HepG2 (cell line): ENCODE measurements around the gene ADH4.

Source experiments
- BHLHE40 ChIP-seq: IDR thresholded peaks from 2 replicates; pipeline ENCODE4 v1.6.1; 2011; ENCODE audit warnings: low read length, improper control_type of control experiment
- EP300 ChIP-seq, 3 experiments: sonication (generic) in 1 of 3; formaldehyde crosslinking in 1 of 3; IDR thresholded peaks; 2 replicates each; pipeline versions ENCODE4 v1.5.1 to v1.6.1; 2011 to 2020; ENCODE audit warnings: low read depth in 2 of 3, low read length in 2 of 3, borderline replicate concordance in 1 of 3, improper control_type of control experiment in 1 of 3, mild to moderate bottlenecking in 1 of 3, missing genetic modification reagents in 1 of 3, moderate library complexity in 1 of 3
- FOXM1 ChIP-seq: sonication (generic); formaldehyde crosslinking; IDR thresholded peaks from 2 replicates; pipeline ENCODE4 v1.5.0; 2020; ENCODE audit warnings: missing genetic modification reagents
- HDAC2 ChIP-seq: sonication (generic); formaldehyde crosslinking; IDR thresholded peaks from 2 replicates; pipeline ENCODE4 v1.4.0; 2020; ENCODE audit warnings: missing genetic modification reagents
- KLF12 ChIP-seq: sonication (generic); formaldehyde crosslinking; IDR thresholded peaks from 2 replicates; pipeline ENCODE4 v1.4.0; 2020; ENCODE audit warnings: missing genetic modification reagents, borderline replicate concordance
- MBNL3 ChIP-seq: fragments of 250-450 bp; sonication (Bioruptor Pico); conservative IDR thresholded peaks from 2 replicates; pipeline ENCODE4 v1.8.0; 2022; ENCODE audit warnings: mild to moderate bottlenecking, inconsistent platforms
- MTF1 ChIP-seq: sonication (generic); formaldehyde crosslinking; IDR thresholded peaks from 2 replicates; pipeline ENCODE4 v1.5.0; 2020; ENCODE audit warnings: missing genetic modification reagents
- ZBTB7A ChIP-seq: sonication (generic); formaldehyde crosslinking; IDR thresholded peaks from 2 replicates; pipeline ENCODE4 v1.8.0; 2022; ENCODE audit warnings: mild to moderate bottlenecking, missing genetic modification reagents
- ZNF788 ChIP-seq: sonication (generic); formaldehyde crosslinking; IDR thresholded peaks from 2 replicates; pipeline ENCODE4 v1.5.0; 2020; ENCODE audit warnings: mild to moderate bottlenecking, missing genetic modification reagents, borderline replicate concordance
- TF ChIP-seq, protein P1 (sequence below): sonication (generic); formaldehyde crosslinking; IDR thresholded peaks from 2 replicates; pipeline ENCODE4 v1.4.0; 2020; ENCODE audit warnings: missing genetic modification reagents
- TF ChIP-seq, protein P2 (sequence below), 2 experiments: IDR thresholded peaks; 2 replicates each; pipeline ENCODE4 v1.6.1; 2011 to 2012; ENCODE audit warnings: low read length in 2 of 2, borderline replicate concordance in 1 of 2, low read depth in 1 of 2, mild to moderate bottlenecking in 1 of 2, moderate library complexity in 1 of 2
- TF ChIP-seq, protein P3 (sequence below): sonication (generic); formaldehyde crosslinking; IDR thresholded peaks from 2 replicates; pipeline ENCODE4 v1.5.0; 2020; ENCODE audit warnings: mild to moderate bottlenecking, missing genetic modification reagents, moderate library complexity

DNA sequence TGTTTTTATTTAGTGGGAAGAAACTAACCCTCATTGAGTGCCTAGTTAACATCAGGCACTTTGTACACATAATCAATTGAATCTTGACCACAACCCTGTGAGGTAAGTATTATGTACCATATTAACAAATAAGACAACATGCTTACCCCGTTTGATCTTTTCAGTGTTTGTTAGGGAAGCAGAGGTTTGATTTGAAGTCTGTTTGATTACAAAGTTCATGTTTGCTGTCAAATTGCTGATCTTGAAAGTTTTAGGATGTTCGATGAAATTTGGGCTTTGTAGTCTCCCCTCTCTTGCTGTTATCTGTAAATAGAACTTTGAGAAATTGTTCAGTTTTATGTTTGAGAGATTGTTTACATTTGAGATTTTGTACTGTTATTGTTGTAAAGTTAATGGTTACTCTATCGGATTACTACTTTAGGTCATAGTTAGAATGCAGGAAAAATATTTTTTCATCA is 13.4 kb upstream of the ADH4 start:
- no peak for TF ChIP-seq MBNL3 (CRISPR knock-in tag)
- no peak for TF ChIP-seq FOXM1 (CRISPR knock-in tag)
- TF ChIP-seq, protein P1, sequence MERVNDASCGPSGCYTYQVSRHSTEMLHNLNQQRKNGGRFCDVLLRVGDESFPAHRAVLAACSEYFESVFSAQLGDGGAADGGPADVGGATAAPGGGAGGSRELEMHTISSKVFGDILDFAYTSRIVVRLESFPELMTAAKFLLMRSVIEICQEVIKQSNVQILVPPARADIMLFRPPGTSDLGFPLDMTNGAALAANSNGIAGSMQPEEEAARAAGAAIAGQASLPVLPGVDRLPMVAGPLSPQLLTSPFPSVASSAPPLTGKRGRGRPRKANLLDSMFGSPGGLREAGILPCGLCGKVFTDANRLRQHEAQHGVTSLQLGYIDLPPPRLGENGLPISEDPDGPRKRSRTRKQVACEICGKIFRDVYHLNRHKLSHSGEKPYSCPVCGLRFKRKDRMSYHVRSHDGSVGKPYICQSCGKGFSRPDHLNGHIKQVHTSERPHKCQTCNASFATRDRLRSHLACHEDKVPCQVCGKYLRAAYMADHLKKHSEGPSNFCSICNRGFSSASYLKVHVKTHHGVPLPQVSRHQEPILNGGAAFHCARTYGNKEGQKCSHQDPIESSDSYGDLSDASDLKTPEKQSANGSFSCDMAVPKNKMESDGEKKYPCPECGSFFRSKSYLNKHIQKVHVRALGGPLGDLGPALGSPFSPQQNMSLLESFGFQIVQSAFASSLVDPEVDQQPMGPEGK (CRISPR knock-in tag), result peak; percentile 54
- no peak; the same call in 1 of the 2 replicates for TF ChIP-seq KLF12
- no peak for TF ChIP-seq ZBTB7A (CRISPR knock-in tag)
- TF ChIP-seq EP300 (IDR thresholded peaks at IDR 0.05; ENCODE audit: low read depth in 2 of 2, low read length in 2 of 2), result peak; percentile 98 to 100
- peak; percentile 100 for TF ChIP-seq EP300 (CRISPR knock-in tag; IDR thresholded peaks at IDR 0.05; ENCODE audit: borderline replicate concordance)
- no peak for TF ChIP-seq ZNF788 (CRISPR knock-in tag)
- no peak for TF ChIP-seq MTF1 (CRISPR knock-in tag)
- peak; percentile 94 for TF ChIP-seq HDAC2 (CRISPR knock-in tag)
- TF ChIP-seq, protein P2, sequence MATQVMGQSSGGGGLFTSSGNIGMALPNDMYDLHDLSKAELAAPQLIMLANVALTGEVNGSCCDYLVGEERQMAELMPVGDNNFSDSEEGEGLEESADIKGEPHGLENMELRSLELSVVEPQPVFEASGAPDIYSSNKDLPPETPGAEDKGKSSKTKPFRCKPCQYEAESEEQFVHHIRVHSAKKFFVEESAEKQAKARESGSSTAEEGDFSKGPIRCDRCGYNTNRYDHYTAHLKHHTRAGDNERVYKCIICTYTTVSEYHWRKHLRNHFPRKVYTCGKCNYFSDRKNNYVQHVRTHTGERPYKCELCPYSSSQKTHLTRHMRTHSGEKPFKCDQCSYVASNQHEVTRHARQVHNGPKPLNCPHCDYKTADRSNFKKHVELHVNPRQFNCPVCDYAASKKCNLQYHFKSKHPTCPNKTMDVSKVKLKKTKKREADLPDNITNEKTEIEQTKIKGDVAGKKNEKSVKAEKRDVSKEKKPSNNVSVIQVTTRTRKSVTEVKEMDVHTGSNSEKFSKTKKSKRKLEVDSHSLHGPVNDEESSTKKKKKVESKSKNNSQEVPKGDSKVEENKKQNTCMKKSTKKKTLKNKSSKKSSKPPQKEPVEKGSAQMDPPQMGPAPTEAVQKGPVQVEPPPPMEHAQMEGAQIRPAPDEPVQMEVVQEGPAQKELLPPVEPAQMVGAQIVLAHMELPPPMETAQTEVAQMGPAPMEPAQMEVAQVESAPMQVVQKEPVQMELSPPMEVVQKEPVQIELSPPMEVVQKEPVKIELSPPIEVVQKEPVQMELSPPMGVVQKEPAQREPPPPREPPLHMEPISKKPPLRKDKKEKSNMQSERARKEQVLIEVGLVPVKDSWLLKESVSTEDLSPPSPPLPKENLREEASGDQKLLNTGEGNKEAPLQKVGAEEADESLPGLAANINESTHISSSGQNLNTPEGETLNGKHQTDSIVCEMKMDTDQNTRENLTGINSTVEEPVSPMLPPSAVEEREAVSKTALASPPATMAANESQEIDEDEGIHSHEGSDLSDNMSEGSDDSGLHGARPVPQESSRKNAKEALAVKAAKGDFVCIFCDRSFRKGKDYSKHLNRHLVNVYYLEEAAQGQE (IDR thresholded peaks at IDR 0.05; ENCODE audit: borderline replicate concordance in 1 of 2, low read depth in 1 of 2, low read length in 2 of 2), result peak in 1 of 2 experiments; percentile 79; a peak in 2 of 4 replicates
- TF ChIP-seq, protein P3, sequence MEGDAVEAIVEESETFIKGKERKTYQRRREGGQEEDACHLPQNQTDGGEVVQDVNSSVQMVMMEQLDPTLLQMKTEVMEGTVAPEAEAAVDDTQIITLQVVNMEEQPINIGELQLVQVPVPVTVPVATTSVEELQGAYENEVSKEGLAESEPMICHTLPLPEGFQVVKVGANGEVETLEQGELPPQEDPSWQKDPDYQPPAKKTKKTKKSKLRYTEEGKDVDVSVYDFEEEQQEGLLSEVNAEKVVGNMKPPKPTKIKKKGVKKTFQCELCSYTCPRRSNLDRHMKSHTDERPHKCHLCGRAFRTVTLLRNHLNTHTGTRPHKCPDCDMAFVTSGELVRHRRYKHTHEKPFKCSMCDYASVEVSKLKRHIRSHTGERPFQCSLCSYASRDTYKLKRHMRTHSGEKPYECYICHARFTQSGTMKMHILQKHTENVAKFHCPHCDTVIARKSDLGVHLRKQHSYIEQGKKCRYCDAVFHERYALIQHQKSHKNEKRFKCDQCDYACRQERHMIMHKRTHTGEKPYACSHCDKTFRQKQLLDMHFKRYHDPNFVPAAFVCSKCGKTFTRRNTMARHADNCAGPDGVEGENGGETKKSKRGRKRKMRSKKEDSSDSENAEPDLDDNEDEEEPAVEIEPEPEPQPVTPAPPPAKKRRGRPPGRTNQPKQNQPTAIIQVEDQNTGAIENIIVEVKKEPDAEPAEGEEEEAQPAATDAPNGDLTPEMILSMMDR (CRISPR knock-in tag), result no peak
- TF ChIP-seq BHLHE40, result peak; percentile 62; the same call in 1 of the 2 replicates
